Suprapubic skin (tissue), 4 donors: ENCODE measurements around the gene ABHD2. TPM values are rescaled to one million over a fixed set of nuclear protein-coding genes. Genes with fewer than 3 reads are reported as not detected.

ENCODE experiments used
- DNase-seq, 2 donors: peaks; one replicate each; pipeline ENCODE4 v3.0.0-alpha.2; 2019; ENCODE audit warnings: low spot score in 2 of 2
- H3K27ac ChIP-seq: fragments of 200-600 bp; sonication (generic); one replicate; pipeline ENCODE4 v1.5.1; 2019
- H3K27me3 ChIP-seq: fragments of 200-600 bp; sonication (generic); one replicate; pipeline ENCODE4 v1.5.1; 2019
- H3K36me3 ChIP-seq: fragments of 200-600 bp; sonication (generic); one replicate; pipeline ENCODE4 v1.5.1; 2019
- H3K4me1 ChIP-seq: fragments of 200-600 bp; sonication (generic); one replicate; pipeline ENCODE4 v1.5.1; 2019
- H3K4me3 ChIP-seq: fragments of 200-600 bp; sonication (generic); one replicate; pipeline ENCODE4 v1.5.1; 2019; ENCODE audit warnings: mild to moderate bottlenecking
- H3K9me3 ChIP-seq: fragments of 200-600 bp; sonication (generic); one replicate; pipeline ENCODE4 v1.5.1; 2019
- CTCF ChIP-seq, 2 donors: fragments of 200-600 bp in 1 of 2; fragments of 450-650 bp in 1 of 2; sonication (generic) in 1 of 2; IDR thresholded peaks; one replicate each; pipeline ENCODE4 v1.5.1; 2016 to 2019; ENCODE audit warnings: antibody characterized with exemption in 2 of 2, mild to moderate bottlenecking in 1 of 2, moderate library complexity in 1 of 2
- EP300 ChIP-seq: sonication (generic); formaldehyde crosslinking; IDR thresholded peaks from one replicate; pipeline ENCODE4 v1.6.1; 2017; ENCODE audit warnings: antibody characterized with exemption
- POLR2A ChIP-seq, 2 donors: fragments of 450-650 bp; IDR thresholded peaks; one replicate each; pipeline ENCODE4 v1.6.1; 2017; ENCODE audit warnings: antibody characterized with exemption in 2 of 2, mild to moderate bottlenecking in 2 of 2, moderate library complexity in 2 of 2
- POLR2AphosphoS5 ChIP-seq, 3 donors: sonication (generic); formaldehyde crosslinking; IDR thresholded peaks; one replicate each; pipeline ENCODE4 v1.6.1; 2017; ENCODE audit warnings: antibody characterized with exemption in 3 of 3
- WGBS: methylation state at CpG from one replicate; pipeline ENCODE4 v1.1.5; 2018; 5-methylcytosine and 5-hydroxymethylcytosine counted together
- total RNA-seq, 4 donors: library from RNA; depleted of rRNA; stranded (reverse); fragments of >200 nt; gene quantifications; one replicate each; pipeline ENCODE4 v1.1.0, GENCODE V29; 2016

The ABHD2 gene
- total RNA-seq, 4 donors from 2014 or later: 38.0 to 78.0 (median 63.2) TPM

GRCh38 chr15:89122505-89123180 lies 34.4 kb downstream of the ABHD2 start:
- peak overlapping the region; percentile 74 for H3K27ac ChIP-seq
- WGBS: 61% methylated on average over 4 of the region's 4 CpGs

GRCh38 chr15:89123181-89123525 lies 34.9 kb downstream of the ABHD2 start:
- H3K27ac ChIP-seq: peak overlapping the region; percentile 44
- TF ChIP-seq EP300 (no peak), CTCF (IDR thresholded peaks at IDR 0.05) (no peak), POLR2A (IDR thresholded peaks at IDR 0.05) (no peak), POLR2AphosphoS5 (IDR thresholded peaks at IDR 0.05) (no peak)
- DNase-seq: no peak
- H3K36me3 ChIP-seq: peaks cover 15% of the 10 kb centered on the region
- H3K27me3 ChIP-seq: no peaks in the 10 kb centered on the region
- H3K4me1 ChIP-seq: peaks cover 38% of the 10 kb centered on the region
- 74% methylated on average over 7 of the region's 7 CpGs for WGBS
- H3K9me3 ChIP-seq: no peaks in the 10 kb centered on the region
- no peak overlapping the region for H3K4me3 ChIP-seq

More at GRCh38 chr15:89122505-89123180, 34.4 kb downstream of the ABHD2 start:
- Histone ChIP-seq H3K4me3 (no peak overlapping the region), H3K9me3 (no peaks in the 10 kb centered on the region), H3K27me3 (no peaks in the 10 kb centered on the region), H3K36me3 (peaks cover 20% of the 10 kb centered on the region), H3K4me1 (peaks cover 43% of the 10 kb centered on the region)
- TF ChIP-seq CTCF (IDR thresholded peaks at IDR 0.05): no peak
- TF ChIP-seq POLR2AphosphoS5 (IDR thresholded peaks at IDR 0.05): no peak
- no peak for TF ChIP-seq POLR2A (IDR thresholded peaks at IDR 0.05)
- TF ChIP-seq EP300: no peak
- no peak for DNase-seq

- Histone ChIP-seq H3K27ac (no peak overlapping the region), H3K9me3 (no peaks in the 10 kb centered on the region), H3K36me3 (peaks cover 7% of the 10 kb centered on the region), H3K27me3 (no peaks in the 10 kb centered on the region), H3K4me3 (no peak overlapping the region), H3K4me1 (peaks cover 21% of the 10 kb centered on the region)
- 92% methylated on average over 5 of the region's 5 CpGs for WGBS
- TF ChIP-seq POLR2A (IDR thresholded peaks at IDR 0.05) (no peak), POLR2AphosphoS5 (IDR thresholded peaks at IDR 0.05) (no peak), CTCF (IDR thresholded peaks at IDR 0.05) (no peak), EP300 (no peak)
- DNase-seq: no peak
Observed at GRCh38 chr15:89125088-89125826, 37.0 kb downstream of the ABHD2 start.

- Histone ChIP-seq H3K36me3 (peaks cover 15% of the 10 kb centered on the region), H3K9me3 (no peaks in the 10 kb centered on the region), H3K4me1 (peaks cover 15% of the 10 kb centered on the region), H3K4me3 (no peak overlapping the region), H3K27me3 (no peaks in the 10 kb centered on the region), H3K27ac (no peak overlapping the region)
- DNase-seq: no peak
- WGBS: 90% methylated on average over 6 of the region's 6 CpGs
- no peak for TF ChIP-seq CTCF (IDR thresholded peaks at IDR 0.05)
- no peak for TF ChIP-seq POLR2AphosphoS5 (IDR thresholded peaks at IDR 0.05)
- no peak for TF ChIP-seq EP300
- TF ChIP-seq POLR2A (IDR thresholded peaks at IDR 0.05): no peak
Observed at GRCh38 chr15:89126009-89126408, 37.8 kb downstream of the ABHD2 start.

GRCh38 chr15:89127054-89127702 lies 38.9 kb downstream of the ABHD2 start:
- H3K27me3 ChIP-seq: no peaks in the 10 kb centered on the region
- WGBS: 76% methylated on average over 2 of the region's 3 CpGs
- H3K4me3 ChIP-seq: no peak overlapping the region
- no peak for DNase-seq
- peaks cover 19% of the 10 kb centered on the region for H3K36me3 ChIP-seq
- peaks cover 3% of the 10 kb centered on the region for H3K4me1 ChIP-seq
- H3K27ac ChIP-seq: no peak overlapping the region
- no peak for TF ChIP-seq POLR2A (IDR thresholded peaks at IDR 0.05)
- no peak for TF ChIP-seq POLR2AphosphoS5 (IDR thresholded peaks at IDR 0.05)
- no peak for TF ChIP-seq EP300
- no peak for TF ChIP-seq CTCF (IDR thresholded peaks at IDR 0.05)
- H3K9me3 ChIP-seq: no peaks in the 10 kb centered on the region
